ENCODE measurements around the gene ENTPD1. TPM values are rescaled to one million over a fixed set of nuclear protein-coding genes. Genes with fewer than 3 reads are reported as not detected.
"Not testable (repeated sequence)": the region's sequence is repeated elsewhere in the genome, so short reads cannot be mapped to it uniquely, and the experiment has no call there.

Gene ENTPD1
- polyA plus RNA-seq, 2 donors = 2.4 to 3.7 TPM

GRCh38 chr10:95867866-95868265 lies 111.9 kb downstream of the ENTPD1 start:
- H3K4me3 ChIP-seq (ENCODE audit: low read depth in 1 of 2, low read length in 2 of 2) = no peak overlapping the region
- H3K9me3 ChIP-seq (ENCODE audit: control insufficient read depth in 2 of 2, insufficient read depth in 1 of 2, low read depth in 1 of 2, low read length in 1 of 2) = no peaks in the 10 kb centered on the region
- 85 to 89% methylated on average over 4 of the region's 4 CpGs for WGBS, 2 donors
- no peaks in the 10 kb centered on the region for H3K27me3 ChIP-seq (ENCODE audit: control insufficient read depth in 1 of 2, insufficient read depth in 2 of 2, low read length in 2 of 2)
- no peaks in the 10 kb centered on the region for H3K4me1 ChIP-seq (ENCODE audit: control insufficient read depth in 2 of 2, insufficient read depth in 2 of 2, low read length in 1 of 2)
- no peak overlapping the region for H3K27ac ChIP-seq (ENCODE audit: low read depth in 2 of 2, low read length in 1 of 2)
- H3K36me3 ChIP-seq (ENCODE audit: control insufficient read depth in 2 of 2, insufficient read depth in 2 of 2, low read length in 1 of 2) = no peaks in the 10 kb centered on the region

DNA sequence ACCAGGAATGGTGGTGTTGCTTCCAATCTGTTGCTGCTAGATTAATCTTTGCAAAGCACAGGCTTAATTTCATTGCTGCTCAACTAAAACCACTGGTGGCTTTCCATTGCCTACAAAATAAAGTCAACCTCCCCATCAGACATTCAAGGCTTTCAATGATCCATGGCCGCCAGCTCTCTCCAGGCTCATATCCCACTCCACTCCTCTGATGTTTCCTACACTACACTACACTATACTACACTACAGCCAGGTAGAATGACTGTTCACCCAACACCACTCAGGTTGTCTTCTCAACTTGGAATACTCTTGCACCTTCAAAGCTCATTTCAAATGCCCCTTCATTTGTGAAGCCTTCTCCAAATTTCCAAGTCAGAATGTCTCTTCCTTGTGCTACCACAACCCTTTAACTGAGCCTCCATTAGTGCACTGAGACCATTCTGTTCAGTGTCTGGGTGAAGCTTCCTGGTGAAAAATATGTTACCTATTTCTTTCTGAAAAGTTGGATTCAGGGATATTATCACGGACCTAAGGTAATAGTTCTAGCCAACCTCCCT lies 116.3 kb downstream of the ENTPD1 start:
- WGBS, 2 donors = 49 to 92% methylated on average over 2 of the region's 2 CpGs
- Histone ChIP-seq H3K4me1 (ENCODE audit: control insufficient read depth in 2 of 2, insufficient read depth in 2 of 2, low read length in 1 of 2) (no peaks in the 10 kb centered on the region), H3K4me3 (ENCODE audit: low read depth in 1 of 2, low read length in 2 of 2) (no peak overlapping the region), H3K36me3 (ENCODE audit: control insufficient read depth in 2 of 2, insufficient read depth in 2 of 2, low read length in 1 of 2) (peaks cover 0 to 2% of the 10 kb centered on the region in 2 donors), H3K27me3 (ENCODE audit: control insufficient read depth in 1 of 2, insufficient read depth in 2 of 2, low read length in 2 of 2) (no peaks in the 10 kb centered on the region), H3K27ac (ENCODE audit: low read depth in 2 of 2, low read length in 1 of 2) (no peak overlapping the region), H3K9me3 (ENCODE audit: control insufficient read depth in 2 of 2, insufficient read depth in 1 of 2, low read depth in 1 of 2, low read length in 1 of 2) (no peaks in the 10 kb centered on the region)

DNA sequence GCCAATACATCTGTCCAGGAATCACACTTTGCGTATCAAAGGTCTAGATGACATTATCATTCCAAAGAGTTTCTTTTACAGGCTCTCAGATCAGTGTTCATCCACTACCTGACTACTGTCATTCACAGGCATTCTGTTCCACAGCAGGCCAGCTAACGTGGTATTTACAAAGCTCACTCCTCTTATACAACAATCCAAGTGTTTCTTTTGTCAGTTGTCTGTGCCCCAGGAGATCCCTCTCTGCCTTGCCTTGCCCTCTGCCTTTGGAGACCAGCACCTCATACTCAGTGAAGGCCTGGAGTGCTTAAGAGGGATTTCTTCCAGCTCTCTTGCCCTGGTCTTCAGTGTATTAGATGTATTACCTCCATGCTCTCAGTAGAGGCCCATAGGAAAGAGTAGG lies 117.2 kb downstream of the ENTPD1 start:
- Histone ChIP-seq H3K9me3 (ENCODE audit: control insufficient read depth in 2 of 2, insufficient read depth in 1 of 2, low read depth in 1 of 2, low read length in 1 of 2) (no peaks in the 10 kb centered on the region), H3K27ac (ENCODE audit: low read depth in 2 of 2, low read length in 1 of 2) (no peak overlapping the region), H3K27me3 (ENCODE audit: control insufficient read depth in 1 of 2, insufficient read depth in 2 of 2, low read length in 2 of 2) (no peaks in the 10 kb centered on the region), H3K36me3 (ENCODE audit: control insufficient read depth in 2 of 2, insufficient read depth in 2 of 2, low read length in 1 of 2) (peaks cover 0 to 2% of the 10 kb centered on the region in 2 donors), H3K4me1 (ENCODE audit: control insufficient read depth in 2 of 2, insufficient read depth in 2 of 2, low read length in 1 of 2) (no peaks in the 10 kb centered on the region), H3K4me3 (ENCODE audit: low read depth in 1 of 2, low read length in 2 of 2) (no peak overlapping the region)
- WGBS, 2 donors = 96 to 97% methylated on average over 2 of the region's 2 CpGs

DNA sequence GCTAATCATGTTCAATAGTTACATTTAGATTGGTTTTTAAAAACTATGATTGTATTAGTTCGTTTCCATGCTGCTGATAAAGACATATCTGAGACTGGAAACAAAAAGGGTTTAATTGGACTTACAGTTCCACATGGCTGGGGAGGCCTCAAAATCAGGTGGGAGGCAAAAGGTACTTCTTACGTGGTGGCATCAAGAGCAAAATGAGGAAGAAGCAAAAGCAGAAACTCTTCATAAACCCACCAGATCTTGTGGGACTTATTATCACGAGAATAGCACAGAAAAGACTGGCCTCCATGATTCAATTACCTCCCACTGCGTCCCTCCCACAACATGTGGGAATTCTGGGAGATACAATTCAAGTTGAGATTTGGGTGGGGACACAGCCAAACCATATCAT lies 117.7 kb downstream of the ENTPD1 start:
- H3K36me3 ChIP-seq (ENCODE audit: control insufficient read depth in 2 of 2, insufficient read depth in 2 of 2, low read length in 1 of 2) = peaks cover 0 to 2% of the 10 kb centered on the region in 2 donors
- no peaks in the 10 kb centered on the region for H3K27me3 ChIP-seq (ENCODE audit: control insufficient read depth in 1 of 2, insufficient read depth in 2 of 2, low read length in 2 of 2)
- H3K4me3 ChIP-seq (ENCODE audit: low read depth in 1 of 2, low read length in 2 of 2) = no peak overlapping the region
- H3K9me3 ChIP-seq (ENCODE audit: control insufficient read depth in 2 of 2, insufficient read depth in 1 of 2, low read depth in 1 of 2, low read length in 1 of 2) = no peaks in the 10 kb centered on the region
- H3K27ac ChIP-seq (ENCODE audit: low read depth in 2 of 2, low read length in 1 of 2) = no peak overlapping the region
- H3K4me1 ChIP-seq (ENCODE audit: control insufficient read depth in 2 of 2, insufficient read depth in 2 of 2, low read length in 1 of 2) = no peaks in the 10 kb centered on the region
- WGBS, 2 donors = 92 to 94% methylated on average over 4 of the region's 4 CpGs

- not testable (repeated sequence) for H3K27ac ChIP-seq (ENCODE audit: low read depth in 2 of 2, low read length in 1 of 2); H3K9me3 ChIP-seq (ENCODE audit: control insufficient read depth in 2 of 2, insufficient read depth in 1 of 2, low read depth in 1 of 2, low read length in 1 of 2); H3K27me3 ChIP-seq (ENCODE audit: control insufficient read depth in 1 of 2, insufficient read depth in 2 of 2, low read length in 2 of 2); H3K36me3 ChIP-seq (ENCODE audit: control insufficient read depth in 2 of 2, insufficient read depth in 2 of 2, low read length in 1 of 2); H3K4me3 ChIP-seq (ENCODE audit: low read depth in 1 of 2, low read length in 2 of 2); H3K4me1 ChIP-seq (ENCODE audit: control insufficient read depth in 2 of 2, insufficient read depth in 2 of 2, low read length in 1 of 2)
These were observed 118.8 kb downstream of the ENTPD1 start for GRCh38 chr10:95874783-95875182.

DNA sequence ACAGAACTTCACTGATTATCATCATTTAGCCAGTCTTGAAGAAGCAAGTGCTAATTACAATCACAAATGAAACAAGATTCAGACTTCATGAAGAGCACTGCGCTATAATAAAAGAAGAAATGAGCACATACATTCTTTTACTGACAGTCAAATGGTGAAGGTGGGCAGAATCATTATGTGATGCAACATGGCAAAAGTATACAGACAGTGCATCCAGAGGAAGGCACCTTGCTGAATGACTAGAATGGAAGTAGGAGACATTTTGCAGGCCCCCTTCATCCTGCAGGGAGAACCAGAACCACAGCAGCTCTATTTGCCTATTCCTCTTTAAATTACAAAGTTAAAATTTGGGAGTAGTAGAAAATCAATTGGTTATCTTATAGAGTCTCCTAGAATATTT lies 120.8 kb downstream of the ENTPD1 start:
- Histone ChIP-seq H3K9me3 (ENCODE audit: control insufficient read depth in 2 of 2, insufficient read depth in 1 of 2, low read depth in 1 of 2, low read length in 1 of 2) (no peaks in the 10 kb centered on the region), H3K27me3 (ENCODE audit: control insufficient read depth in 1 of 2, insufficient read depth in 2 of 2, low read length in 2 of 2) (no peaks in the 10 kb centered on the region), H3K27ac (ENCODE audit: low read depth in 2 of 2, low read length in 1 of 2) (no peak overlapping the region), H3K4me3 (ENCODE audit: low read depth in 1 of 2, low read length in 2 of 2) (no peak overlapping the region), H3K36me3 (ENCODE audit: control insufficient read depth in 2 of 2, insufficient read depth in 2 of 2, low read length in 1 of 2) (peaks cover 0 to 2% of the 10 kb centered on the region in 2 donors), H3K4me1 (ENCODE audit: control insufficient read depth in 2 of 2, insufficient read depth in 2 of 2, low read length in 1 of 2) (no peaks in the 10 kb centered on the region)
- 99 to 100% methylated on average over 1 of the region's 1 CpG for WGBS, 2 donors

- Histone ChIP-seq H3K9me3 (ENCODE audit: control insufficient read depth in 2 of 2, insufficient read depth in 1 of 2, low read depth in 1 of 2, low read length in 1 of 2) (no peaks in the 10 kb centered on the region), H3K27me3 (ENCODE audit: control insufficient read depth in 1 of 2, insufficient read depth in 2 of 2, low read length in 2 of 2) (no peaks in the 10 kb centered on the region), H3K27ac (ENCODE audit: low read depth in 2 of 2, low read length in 1 of 2) (no peak overlapping the region)
These were observed 121.9 kb downstream of the ENTPD1 start for GRCh38 chr10:95877881-95878280.

DNA sequence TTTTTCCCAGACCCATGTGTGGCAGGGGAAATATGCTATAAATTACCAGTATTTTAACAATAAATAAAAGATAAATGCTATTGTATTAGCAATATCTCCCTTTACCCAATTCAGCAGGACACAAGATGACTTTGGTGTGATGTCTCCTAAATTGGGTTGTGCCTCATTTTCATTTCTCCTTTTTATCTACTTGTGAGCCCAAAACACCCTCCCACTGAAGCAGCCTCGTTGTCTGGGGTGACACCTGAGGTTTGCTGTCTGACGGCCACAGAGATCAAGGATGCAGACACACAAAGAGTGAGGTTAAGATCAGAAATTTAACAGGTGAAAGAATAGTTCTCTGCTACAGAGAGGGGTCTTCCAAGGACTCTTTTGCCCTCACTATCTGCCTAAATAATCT lies 124.7 kb downstream of the ENTPD1 start:
- Histone ChIP-seq H3K4me1 (ENCODE audit: control insufficient read depth in 2 of 2, insufficient read depth in 2 of 2, low read length in 1 of 2) (no peaks in the 10 kb centered on the region), H3K27ac (ENCODE audit: low read depth in 2 of 2, low read length in 1 of 2) (no peak overlapping the region), H3K27me3 (ENCODE audit: control insufficient read depth in 1 of 2, insufficient read depth in 2 of 2, low read length in 2 of 2) (no peaks in the 10 kb centered on the region), H3K36me3 (ENCODE audit: control insufficient read depth in 2 of 2, insufficient read depth in 2 of 2, low read length in 1 of 2) (no peaks in the 10 kb centered on the region), H3K9me3 (ENCODE audit: control insufficient read depth in 2 of 2, insufficient read depth in 1 of 2, low read depth in 1 of 2, low read length in 1 of 2) (no peaks in the 10 kb centered on the region), H3K4me3 (ENCODE audit: low read depth in 1 of 2, low read length in 2 of 2) (no peak overlapping the region)
- 69 to 83% methylated on average over 2 of the region's 2 CpGs for WGBS, 2 donors

More at GRCh38 chr10:95877881-95878280, 121.9 kb downstream of the ENTPD1 start:
- H3K4me3 ChIP-seq (ENCODE audit: low read depth in 1 of 2, low read length in 2 of 2) = no peak overlapping the region
- H3K4me1 ChIP-seq (ENCODE audit: control insufficient read depth in 2 of 2, insufficient read depth in 2 of 2, low read length in 1 of 2) = no peaks in the 10 kb centered on the region
- H3K36me3 ChIP-seq (ENCODE audit: control insufficient read depth in 2 of 2, insufficient read depth in 2 of 2, low read length in 1 of 2) = peaks cover 0 to 2% of the 10 kb centered on the region in 2 donors

DNA sequence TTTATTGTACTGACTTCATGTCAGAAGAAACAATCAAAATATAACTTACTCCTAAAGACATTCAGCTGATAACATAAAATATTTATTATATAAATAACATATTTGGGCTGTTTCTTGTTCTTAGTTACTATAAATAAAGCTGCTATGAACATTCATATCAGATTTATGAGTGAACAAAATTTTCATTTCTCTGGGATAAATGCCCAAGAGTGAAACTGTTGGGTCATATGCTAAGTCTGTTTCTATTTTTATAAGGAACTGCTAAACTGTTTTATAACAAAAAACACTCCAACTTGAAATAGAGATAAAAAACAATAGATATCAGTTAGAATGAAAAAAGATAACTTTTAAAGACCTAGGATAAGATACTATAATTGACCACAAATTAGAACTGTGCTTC lies 125.4 kb downstream of the ENTPD1 start:
- H3K4me1 ChIP-seq (ENCODE audit: control insufficient read depth in 2 of 2, insufficient read depth in 2 of 2, low read length in 1 of 2) = no peaks in the 10 kb centered on the region
- no peak overlapping the region for H3K4me3 ChIP-seq (ENCODE audit: low read depth in 1 of 2, low read length in 2 of 2)
- H3K36me3 ChIP-seq (ENCODE audit: control insufficient read depth in 2 of 2, insufficient read depth in 2 of 2, low read length in 1 of 2) = no peaks in the 10 kb centered on the region
- no peak overlapping the region for H3K27ac ChIP-seq (ENCODE audit: low read depth in 2 of 2, low read length in 1 of 2)
- no peaks in the 10 kb centered on the region for H3K9me3 ChIP-seq (ENCODE audit: control insufficient read depth in 2 of 2, insufficient read depth in 1 of 2, low read depth in 1 of 2, low read length in 1 of 2)
- no peaks in the 10 kb centered on the region for H3K27me3 ChIP-seq (ENCODE audit: control insufficient read depth in 1 of 2, insufficient read depth in 2 of 2, low read length in 2 of 2)

DNA sequence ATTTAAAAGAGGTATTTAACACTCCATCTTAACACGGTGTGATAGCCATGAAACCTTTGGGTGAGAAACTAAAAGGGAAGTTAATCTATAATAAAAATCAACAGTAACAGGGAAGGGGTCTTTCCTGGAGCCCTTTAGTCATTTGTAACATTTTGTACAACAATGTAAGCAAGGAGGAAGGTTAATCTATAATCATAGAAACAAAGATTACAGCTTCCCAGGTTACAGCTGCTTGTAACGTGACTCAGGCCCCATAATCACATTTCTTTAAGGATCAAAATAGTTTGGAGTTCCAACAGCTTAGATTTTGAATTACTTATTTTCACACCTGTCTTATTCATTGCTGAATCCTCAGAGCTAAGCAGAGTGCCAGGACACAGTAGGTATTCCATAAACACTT lies 133.9 kb downstream of the ENTPD1 start:
- 74% methylated on average over 2 of the region's 2 CpGs for WGBS, 2 donors
- Histone ChIP-seq H3K9me3 (ENCODE audit: control insufficient read depth in 2 of 2, insufficient read depth in 1 of 2, low read depth in 1 of 2, low read length in 1 of 2) (no peaks in the 10 kb centered on the region), H3K27me3 (ENCODE audit: control insufficient read depth in 1 of 2, insufficient read depth in 2 of 2, low read length in 2 of 2) (no peaks in the 10 kb centered on the region), H3K4me3 (ENCODE audit: low read depth in 1 of 2, low read length in 2 of 2) (no peak overlapping the region), H3K27ac (ENCODE audit: low read depth in 2 of 2, low read length in 1 of 2) (no peak overlapping the region), H3K4me1 (ENCODE audit: control insufficient read depth in 2 of 2, insufficient read depth in 2 of 2, low read length in 1 of 2) (no peaks in the 10 kb centered on the region), H3K36me3 (ENCODE audit: control insufficient read depth in 2 of 2, insufficient read depth in 2 of 2, low read length in 1 of 2) (no peaks in the 10 kb centered on the region)

Data from esophagus (tissue), 2 donors.